Measurements from ENCODE around the gene KCTD10. TPM values are rescaled to one million over a fixed set of nuclear protein-coding genes. Genes with fewer than 3 reads are reported as not detected.
"Not testable (repeated sequence)": the region's sequence is repeated elsewhere in the genome, so short reads cannot be mapped to it uniquely, and the experiment has no call there.

KCTD10 gene
- total RNA-seq, 2 experiments from 2014 or later, result 47.3 to 48.6 TPM

DNA sequence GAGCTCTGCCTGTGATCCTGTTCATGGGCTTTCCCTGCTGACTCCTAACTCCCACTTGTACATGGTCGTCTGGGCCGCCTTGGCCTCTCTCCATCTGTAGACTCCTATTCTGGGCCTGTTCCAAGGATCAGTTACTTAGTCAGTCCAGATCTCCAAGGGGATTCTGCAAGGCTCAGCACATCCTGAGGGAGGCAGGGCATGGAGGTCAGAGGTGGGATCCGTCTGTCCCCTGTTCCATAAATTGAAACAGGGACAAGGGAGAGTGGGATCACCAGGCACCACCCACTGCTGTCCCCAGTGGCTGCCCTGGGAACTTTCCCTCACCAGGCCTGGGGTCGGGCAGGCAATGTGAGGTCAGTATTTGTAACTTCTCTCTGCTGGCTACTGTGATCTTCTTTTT is 43.5 kb downstream of the KCTD10 start:
- POLR2A ChIA-PET, result no interaction called here
- CTCF ChIA-PET, result interaction anchor here (1.0 to 2.8 kb wide), 4 partner anchors 10 to 342 kb away, joined by 3 to 14 read pairs (median 4); partner anchors contain the start of gene FAM222A

GRCh38 chr12:109432842-109433304 is 44.2 kb downstream of the KCTD10 start:
- POLR2A ChIA-PET, result no interaction called here

DNA sequence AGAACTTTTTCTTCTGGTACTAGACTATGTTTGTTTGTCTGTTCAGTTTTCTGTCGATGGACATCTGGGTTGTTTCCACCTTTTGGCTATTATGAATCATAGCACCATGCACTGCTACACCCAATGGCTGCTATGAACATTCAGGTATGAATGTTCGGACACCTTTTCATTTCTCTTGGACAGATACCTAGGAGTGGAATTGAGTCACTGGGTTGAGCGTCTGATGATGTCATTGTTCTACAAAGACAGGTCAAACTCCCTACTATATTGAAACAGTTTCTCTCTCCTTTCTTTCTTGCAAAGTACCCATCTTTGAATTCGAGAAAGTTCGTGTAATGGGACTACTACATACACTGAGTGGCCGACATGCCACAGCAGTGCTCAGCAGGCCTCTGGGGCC is 44.7 kb downstream of the KCTD10 start:
- CTCF ChIA-PET, result interaction anchor here (1.0 to 2.8 kb wide), 5 partner anchors 13 to 343 kb away, joined by 3 to 14 read pairs (median 3); no protein-coding TSS in a partner anchor
- POLR2A ChIA-PET, result no interaction called here

More at GRCh38 chr12:109432842-109433304, 44.2 kb downstream of the KCTD10 start:
- CTCF ChIA-PET, result interaction anchor here (1.0 to 2.8 kb wide), 7 partner anchors 11 to 342 kb away, joined by 3 to 14 read pairs (median 3); partner anchors contain the start of gene FAM222A

GRCh38 chr12:109430244-109430643 is 46.9 kb downstream of the KCTD10 start:
- CTCF ChIA-PET, result interaction anchor here (1.3 kb wide), 1 partner anchor 11 kb away, joined by 4 read pairs; no protein-coding TSS in a partner anchor
- POLR2A ChIA-PET, result no interaction called here

- CTCF ChIA-PET, result interaction anchor here (0.7 to 1.4 kb wide), 4 partner anchors 36 to 346 kb away, joined by 3 to 7 read pairs (median 3); partner anchors contain the start of genes KCTD10 and UBE3B
- POLR2A ChIA-PET, result not testable (repeated sequence)
Observed at GRCh38 chr12:109428804-109429203, 48.3 kb downstream of the KCTD10 start.

- ChIA-PET POLR2A (no interaction called here), CTCF (interaction anchor here (0.5 to 1.5 kb wide), 17 partner anchors 9 to 347 kb away, joined by 3 to 7 read pairs (median 3); partner anchors contain the start of genes KCTD10, MMAB, MVK and UBE3B)
Observed at GRCh38 chr12:109428037-109428629, 49.0 kb downstream of the KCTD10 start.

GRCh38 chr12:109423392-109423791 is 53.7 kb downstream of the KCTD10 start:
- ChIA-PET CTCF (no interaction called here), POLR2A (no interaction called here)

DNA sequence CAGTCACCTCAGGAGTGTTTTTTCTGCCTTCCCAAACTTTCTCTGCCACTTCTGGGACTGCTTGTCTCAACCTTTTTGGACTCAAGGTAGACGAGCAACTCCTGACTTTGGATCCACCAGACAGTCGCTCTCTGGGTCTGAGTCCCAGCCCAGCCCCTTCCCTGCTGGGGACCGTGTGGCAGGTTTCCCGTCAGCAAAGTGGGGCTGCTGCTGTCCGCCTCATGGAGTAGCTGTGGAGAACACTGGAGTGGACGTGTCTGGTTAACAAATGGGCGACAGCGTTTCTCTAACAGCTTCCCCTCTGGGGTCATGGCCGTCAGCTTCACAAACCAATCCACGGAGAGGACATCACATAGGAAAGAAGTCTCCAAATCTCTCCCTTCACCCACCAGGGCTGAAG is 54.8 kb downstream of the KCTD10 start:
- POLR2A ChIA-PET, result no interaction called here

GRCh38 chr12:109421355-109422087 is 55.6 kb downstream of the KCTD10 start:
- POLR2A ChIA-PET, result no interaction called here
- CTCF ChIA-PET, result interaction anchor here (0.9 kb wide), 2 partner anchors 46 to 353 kb away, joined by 3 to 4 read pairs; no protein-coding TSS in a partner anchor

More for the DNA sequence above, 54.8 kb downstream of the KCTD10 start:
- CTCF ChIA-PET, result interaction anchor here (0.9 kb wide), 1 partner anchor 45 kb away, joined by 3 read pairs; no protein-coding TSS in a partner anchor

GRCh38 chr12:109418848-109419480 is 58.1 kb downstream of the KCTD10 start:
- CTCF ChIA-PET, result interaction anchor here (0.9 to 1.3 kb wide), 2 partner anchors 12 to 13 kb away, joined by 3 to 4 read pairs; no protein-coding TSS in a partner anchor
- POLR2A ChIA-PET, result no interaction called here

DNA sequence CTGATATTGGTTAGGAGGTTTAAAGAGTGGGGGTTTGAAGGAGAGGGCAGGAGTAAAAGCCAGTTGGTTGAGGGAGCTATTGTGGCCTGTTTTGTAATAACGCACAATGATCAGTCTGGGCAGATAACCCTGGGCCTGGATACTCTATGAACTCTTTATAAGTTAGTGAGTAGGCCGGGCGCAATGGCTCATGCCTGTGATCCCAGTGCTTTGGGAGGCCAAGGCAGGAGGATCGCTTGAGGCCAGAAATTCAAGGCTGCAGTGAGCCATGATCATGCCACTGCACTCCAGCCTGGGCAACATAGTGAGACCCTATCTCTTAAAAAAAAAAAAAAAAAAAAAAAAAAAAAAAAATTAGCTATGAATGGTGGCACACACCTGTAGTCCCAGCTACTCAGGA is 71.0 kb downstream of the KCTD10 start:
- POLR2A ChIA-PET, CTCF ChIA-PET: not testable (repeated sequence)

DNA sequence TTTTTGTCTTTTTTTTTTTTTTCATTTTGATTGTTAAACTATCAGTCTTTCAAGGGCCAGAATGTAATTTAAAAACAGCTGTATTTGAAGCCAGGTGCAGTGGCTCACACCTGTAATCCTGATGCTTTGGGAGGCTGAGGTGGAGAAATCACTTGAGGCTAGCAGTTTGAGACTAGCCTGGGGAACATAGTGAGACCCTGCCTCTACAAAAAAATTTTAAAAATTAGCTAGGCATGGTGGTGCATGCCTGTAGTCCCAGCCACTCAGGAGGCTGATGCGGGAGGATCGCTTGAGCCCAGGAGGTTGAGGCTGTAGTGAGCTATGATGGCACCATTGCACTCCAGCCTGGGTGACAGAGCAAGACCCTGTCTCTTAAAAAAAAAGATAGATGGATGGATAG is 72.3 kb downstream of the KCTD10 start:
- POLR2A ChIA-PET, result not testable (repeated sequence)
- CTCF ChIA-PET, result interaction anchor here (0.7 kb wide), 1 partner anchor 1484 kb away, joined by 4 read pairs; no protein-coding TSS in a partner anchor

Other genes with a start within 250 kb of the KCTD10 start
- not detected for gene FOXN4, start 168.0 kb downstream of the KCTD10 start, total RNA-seq
- not detected for gene MYO1H, start 129.4 kb downstream of the KCTD10 start, total RNA-seq
- 10 to 100 TPM; 32.7 to 33.7 TPM for gene UBE3B, start 334 bp upstream of the KCTD10 start, total RNA-seq
- gene MMAB, start 96.2 kb upstream of the KCTD10 start, total RNA-seq, result 10 to 100 TPM; 49.0 to 49.4 TPM
- 10 to 100 TPM; 16.9 to 17.1 TPM for gene MVK, start 96.5 kb upstream of the KCTD10 start, total RNA-seq
- gene FAM222A, start 236.5 kb upstream of the KCTD10 start, total RNA-seq, result 1 to 10 TPM; 2.1 to 2.5 TPM

Data from activated CD8-positive, alpha-beta memory T cell treated with anti-CD3 and anti-CD28 coated beads for 36 hours (primary cell).